Urinary bladder (tissue), 4 donors: ENCODE results near the gene LTBP4. TPM values are rescaled to one million over a fixed set of nuclear protein-coding genes. Genes with fewer than 3 reads are reported as not detected.
"Not testable (repeated sequence)": the region's sequence is repeated elsewhere in the genome, so short reads cannot be mapped to it uniquely, and the experiment has no call there.

ENCODE experiments used
- DNase-seq: peaks from one replicate; pipeline ENCODE4 v3.0.0-alpha.2; 2015; ENCODE audit errors: extremely low spot score
- H3K27ac ChIP-seq: one replicate; pipeline ENCODE4 v1.5.1; 2013; ENCODE audit warnings: low read depth, mild to moderate bottlenecking, moderate library complexity
- H3K36me3 ChIP-seq: one replicate; pipeline ENCODE4 v1.6.1; 2013; ENCODE audit warnings: mild to moderate bottlenecking, moderate library complexity; ENCODE audit not compliant: insufficient read depth
- H3K4me1 ChIP-seq: one replicate; pipeline ENCODE4 v1.6.1; 2013; ENCODE audit warnings: mild to moderate bottlenecking, moderate library complexity; ENCODE audit not compliant: insufficient read depth
- H3K4me3 ChIP-seq: one replicate; pipeline ENCODE4 v1.5.1; 2013; ENCODE audit warnings: low read depth, low read length
- WGBS: extraction: QIAGEN DNeasy Blood & Tissue Kit; methylation state at CpG from one replicate; pipeline ENCODE4 v1.1.7; 2013; 5-methylcytosine and 5-hydroxymethylcytosine counted together
- polyA plus RNA-seq: library from polyadenylated mRNA; stranded (reverse); fragments of 200-250 nt; gene quantifications from one replicate; pipeline ENCODE4 v1.2.3, GENCODE V29; 2013
- total RNA-seq: library from RNA; depleted of rRNA; stranded (reverse); fragments of >200 nt; gene quantifications from one replicate; pipeline ENCODE4 v1.2.3, GENCODE V29; 2014
- donor health status: healthy with polysubstance abuse.
- donor health status: healthy.

LTBP4 gene
- total and polyA plus RNA-seq, 2 donors: 305 to 647 TPM

- WGBS: 93% methylated on average over 17 of the region's 17 CpGs
- no peak for DNase-seq
- H3K4me1 ChIP-seq: no peaks in the 10 kb centered on the region
- H3K36me3 ChIP-seq: peaks cover 2% of the 10 kb centered on the region
- H3K27ac ChIP-seq: no peak overlapping the region
- no peak overlapping the region for H3K4me3 ChIP-seq
These were observed 15.8 kb downstream of the LTBP4 start for GRCh38 chr19:40616941-40617340.

- no peak for DNase-seq
- 75% methylated on average over 4 of the region's 4 CpGs for WGBS
- H3K27ac ChIP-seq: no peak overlapping the region
- H3K36me3 ChIP-seq: peaks cover 2% of the 10 kb centered on the region
- H3K4me3 ChIP-seq: no peak overlapping the region
- H3K4me1 ChIP-seq: no peaks in the 10 kb centered on the region
These were observed 16.8 kb downstream of the LTBP4 start for GRCh38 chr19:40617961-40618360.

- H3K4me3 ChIP-seq: no peak overlapping the region
- peaks cover 2% of the 10 kb centered on the region for H3K36me3 ChIP-seq
- no peaks in the 10 kb centered on the region for H3K4me1 ChIP-seq
- no peak for DNase-seq
- no peak overlapping the region for H3K27ac ChIP-seq
- WGBS: 80% methylated on average over 11 of the region's 11 CpGs
These were observed 18.4 kb downstream of the LTBP4 start for GRCh38 chr19:40619333-40620160.

- WGBS: 94% methylated on average over 8 of the region's 8 CpGs
- H3K4me1 ChIP-seq: no peaks in the 10 kb centered on the region
These were observed 19.0 kb downstream of the LTBP4 start for GRCh38 chr19:40620161-40620485.

GRCh38 chr19:40621283-40621682, 20.1 kb downstream of the LTBP4 start:
- no peak for DNase-seq

More at GRCh38 chr19:40620161-40620485, 19.0 kb downstream of the LTBP4 start:
- no peak for DNase-seq
- Histone ChIP-seq H3K27ac (no peak overlapping the region), H3K36me3 (peaks cover 2% of the 10 kb centered on the region), H3K4me3 (no peak overlapping the region)

GRCh38 chr19:40621966-40622772, 21.0 kb downstream of the LTBP4 start:
- H3K4me1 ChIP-seq: no peaks in the 10 kb centered on the region
- WGBS: 93% methylated on average over 24 of the region's 24 CpGs
- H3K36me3 ChIP-seq: peaks cover 2% of the 10 kb centered on the region
- H3K27ac ChIP-seq: no peak overlapping the region
- no peak overlapping the region for H3K4me3 ChIP-seq
- DNase-seq: no peak

More at GRCh38 chr19:40621283-40621682, 20.1 kb downstream of the LTBP4 start:
- 95% methylated on average over 2 of the region's 2 CpGs for WGBS
- peaks cover 2% of the 10 kb centered on the region for H3K36me3 ChIP-seq
- H3K4me1 ChIP-seq: no peaks in the 10 kb centered on the region
- no peak overlapping the region for H3K27ac ChIP-seq
- no peak overlapping the region for H3K4me3 ChIP-seq

GRCh38 chr19:40622773-40623075, 21.6 kb downstream of the LTBP4 start:
- peaks cover 2% of the 10 kb centered on the region for H3K36me3 ChIP-seq
- no peak overlapping the region for H3K27ac ChIP-seq
- WGBS: 92% methylated on average over 7 of the region's 7 CpGs

GRCh38 chr19:40623403-40624251, 22.5 kb downstream of the LTBP4 start:
- H3K36me3 ChIP-seq: peaks cover 2% of the 10 kb centered on the region
- WGBS: 61% methylated on average over 41 of the region's 41 CpGs
- H3K4me3 ChIP-seq: no peak overlapping the region
- no peak overlapping the region for H3K27ac ChIP-seq
- H3K4me1 ChIP-seq: no peaks in the 10 kb centered on the region
- DNase-seq: no peak

More at GRCh38 chr19:40622773-40623075, 21.6 kb downstream of the LTBP4 start:
- Histone ChIP-seq H3K4me1 (no peaks in the 10 kb centered on the region), H3K4me3 (no peak overlapping the region)
- no peak for DNase-seq

- WGBS: 87% methylated on average over 14 of the region's 14 CpGs
- H3K4me1 ChIP-seq, H3K36me3 ChIP-seq, DNase-seq, H3K27ac ChIP-seq, H3K4me3 ChIP-seq: not testable (repeated sequence)
These were observed 23.4 kb downstream of the LTBP4 start for GRCh38 chr19:40624369-40625153.

GRCh38 chr19:40625406-40626120, 24.4 kb downstream of the LTBP4 start:
- H3K36me3 ChIP-seq: no peaks in the 10 kb centered on the region
- no peak overlapping the region for H3K27ac ChIP-seq
- 80% methylated on average over 7 of the region's 7 CpGs for WGBS
- no peak overlapping the region for H3K4me3 ChIP-seq
- no peak for DNase-seq
- no peaks in the 10 kb centered on the region for H3K4me1 ChIP-seq

- Histone ChIP-seq H3K27ac (no peak overlapping the region), H3K4me3 (no peak overlapping the region), H3K36me3 (no peaks in the 10 kb centered on the region), H3K4me1 (no peaks in the 10 kb centered on the region)
- whole genome bisulfite sequencing: 92% methylated on average over 24 of the region's 24 CpGs
- no peak for DNase-seq
These were observed 25.7 kb downstream of the LTBP4 start for GRCh38 chr19:40626918-40627317.

GRCh38 chr19:40627486-40628279, 26.5 kb downstream of the LTBP4 start:
- Histone ChIP-seq H3K4me1 (no peaks in the 10 kb centered on the region), H3K4me3 (no peak overlapping the region), H3K27ac (no peak overlapping the region), H3K36me3 (no peaks in the 10 kb centered on the region)
- DNase-seq: no peak
- 92% methylated on average over 39 of the region's 39 CpGs for WGBS
